ENCODE data around the gene KIF6. TPM values are rescaled to one million over a fixed set of nuclear protein-coding genes. Genes with fewer than 3 reads are reported as not detected.
"Not testable (repeated sequence)": the region's sequence is repeated elsewhere in the genome, so short reads cannot be mapped to it uniquely, and the experiment has no call there.

Gene KIF6
- total RNA-seq, 1 experiment from 2014 or later: not detected

- DNase-seq (ENCODE audit: low read depth): no peak
- in situ Hi-C loops (cut with HindIII; ENCODE audit: low pct_unique_long_range_greater_than_20kb, low sequenced_read_pairs): no loop called here
Measured at GRCh38 chr6:39307462-39307861, 417.7 kb downstream of the KIF6 start.

GRCh38 chr6:39304951-39305350 lies 420.3 kb downstream of the KIF6 start:
- no peak for DNase-seq (ENCODE audit: low read depth)
- in situ Hi-C loops (cut with HindIII; ENCODE audit: low pct_unique_long_range_greater_than_20kb, low sequenced_read_pairs): no loop called here

- DNase-seq (ENCODE audit: low read depth): no peak
- in situ Hi-C loops (cut with HindIII; ENCODE audit: low pct_unique_long_range_greater_than_20kb, low sequenced_read_pairs): no loop called here
Measured at GRCh38 chr6:39303425-39304153, 421.6 kb downstream of the KIF6 start.

GRCh38 chr6:39302669-39303424 lies 422.4 kb downstream of the KIF6 start:
- peak; percentile 63 for DNase-seq (ENCODE audit: low read depth)
- in situ Hi-C loops (cut with HindIII; ENCODE audit: low pct_unique_long_range_greater_than_20kb, low sequenced_read_pairs): no loop called here

- in situ Hi-C loops (cut with HindIII; ENCODE audit: low pct_unique_long_range_greater_than_20kb, low sequenced_read_pairs): no loop called here
- no peak for DNase-seq (ENCODE audit: low read depth)
Measured at GRCh38 chr6:39302011-39302410, 423.2 kb downstream of the KIF6 start.

- in situ Hi-C loops (cut with HindIII; ENCODE audit: low pct_unique_long_range_greater_than_20kb, low sequenced_read_pairs): no loop called here
- DNase-seq (ENCODE audit: low read depth): no peak
Measured at GRCh38 chr6:39301606-39302005, 423.6 kb downstream of the KIF6 start.

GRCh38 chr6:39300739-39301138 lies 424.5 kb downstream of the KIF6 start:
- no peak for DNase-seq (ENCODE audit: low read depth)
- in situ Hi-C loops (cut with HindIII; ENCODE audit: low pct_unique_long_range_greater_than_20kb, low sequenced_read_pairs): no loop called here

GRCh38 chr6:39298061-39298460 lies 427.1 kb downstream of the KIF6 start:
- in situ Hi-C loops (cut with HindIII; ENCODE audit: low pct_unique_long_range_greater_than_20kb, low sequenced_read_pairs): no loop called here
- DNase-seq (ENCODE audit: low read depth): no peak

- in situ Hi-C loops (cut with HindIII; ENCODE audit: low pct_unique_long_range_greater_than_20kb, low sequenced_read_pairs): no loop called here
- no peak for DNase-seq (ENCODE audit: low read depth)
Measured at GRCh38 chr6:39296745-39297640, 428.2 kb downstream of the KIF6 start.

GRCh38 chr6:39295611-39296011 lies 429.6 kb downstream of the KIF6 start:
- no peak for DNase-seq (ENCODE audit: low read depth)
- in situ Hi-C loops (cut with HindIII; ENCODE audit: low pct_unique_long_range_greater_than_20kb, low sequenced_read_pairs): no loop called here

GRCh38 chr6:39294899-39295298 lies 430.3 kb downstream of the KIF6 start:
- in situ Hi-C loops (cut with HindIII; ENCODE audit: low pct_unique_long_range_greater_than_20kb, low sequenced_read_pairs): no loop called here
- DNase-seq (ENCODE audit: low read depth): no peak

- DNase-seq (ENCODE audit: low read depth): no peak
- in situ Hi-C loops (cut with HindIII; ENCODE audit: low pct_unique_long_range_greater_than_20kb, low sequenced_read_pairs): no loop called here
Measured at GRCh38 chr6:39294133-39294532, 431.1 kb downstream of the KIF6 start.

GRCh38 chr6:39292637-39293036 lies 432.6 kb downstream of the KIF6 start:
- in situ Hi-C loops (cut with HindIII; ENCODE audit: low pct_unique_long_range_greater_than_20kb, low sequenced_read_pairs): no loop called here

GRCh38 chr6:39289490-39289889 lies 435.7 kb downstream of the KIF6 start:
- DNase-seq (ENCODE audit: low read depth): no peak
- in situ Hi-C loops (cut with HindIII; ENCODE audit: low pct_unique_long_range_greater_than_20kb, low sequenced_read_pairs): no loop called here

More at GRCh38 chr6:39292637-39293036, 432.6 kb downstream of the KIF6 start:
- DNase-seq (ENCODE audit: low read depth): no peak

GRCh38 chr6:39287601-39288000 lies 437.6 kb downstream of the KIF6 start:
- in situ Hi-C loops (cut with HindIII; ENCODE audit: low pct_unique_long_range_greater_than_20kb, low sequenced_read_pairs): no loop called here

GRCh38 chr6:39286596-39286995 lies 438.6 kb downstream of the KIF6 start:
- in situ Hi-C loops (cut with HindIII; ENCODE audit: low pct_unique_long_range_greater_than_20kb, low sequenced_read_pairs): not testable (repeated sequence)

More at GRCh38 chr6:39287601-39288000, 437.6 kb downstream of the KIF6 start:
- no peak for DNase-seq (ENCODE audit: low read depth)

GRCh38 chr6:39282774-39283173 lies 442.4 kb downstream of the KIF6 start:
- in situ Hi-C loops (cut with HindIII; ENCODE audit: low pct_unique_long_range_greater_than_20kb, low sequenced_read_pairs): no loop called here
- no peak for DNase-seq (ENCODE audit: low read depth)

More at GRCh38 chr6:39286596-39286995, 438.6 kb downstream of the KIF6 start:
- not testable (repeated sequence) for DNase-seq (ENCODE audit: low read depth)

- in situ Hi-C loops (cut with HindIII; ENCODE audit: low pct_unique_long_range_greater_than_20kb, low sequenced_read_pairs): no loop called here
- no peak for DNase-seq (ENCODE audit: low read depth)
Measured at GRCh38 chr6:39281312-39281980, 443.8 kb downstream of the KIF6 start.

All from Caki2 (cell line).